Ovary (tissue), 9 donors: ENCODE data around the gene TNNT3. TPM values are rescaled to one million over a fixed set of nuclear protein-coding genes. Genes with fewer than 3 reads are reported as not detected.
"Not testable (repeated sequence)": the region's sequence is repeated elsewhere in the genome, so short reads cannot be mapped to it uniquely, and the experiment has no call there.

ENCODE experiments used
- DNase-seq, 5 donors: peaks; one replicate each; pipeline ENCODE4 v3.0.0-alpha.2; 2019 to 2020
- H3K27ac ChIP-seq, 2 donors: fragments of 200-600 bp; one replicate each; pipeline versions ENCODE4 v1.5.1 to v1.8.0; 2019 to 2022
- H3K27me3 ChIP-seq: fragments of 200-600 bp; one replicate; pipeline ENCODE4 v1.8.0; 2022
- H3K36me3 ChIP-seq: fragments of 200-600 bp; sonication (generic); one replicate; pipeline ENCODE4 v1.5.1; 2019
- H3K4me1 ChIP-seq: one replicate; pipeline ENCODE4 v1.8.1; 2013; ENCODE audit warnings: mild to moderate bottlenecking, moderate library complexity; ENCODE audit not compliant: insufficient read depth
- H3K4me3 ChIP-seq: fragments of 200-600 bp; sonication (generic); one replicate; pipeline ENCODE4 v1.5.1; 2017
- H3K9me3 ChIP-seq, 2 donors: fragments of 200-600 bp in 1 of 2; sonication (generic) in 1 of 2; one replicate each; pipeline versions ENCODE4 v1.5.1 to v1.8.1; 2013 to 2019; ENCODE audit warnings: mild to moderate bottlenecking in 1 of 2, moderate library complexity in 1 of 2
- EP300 ChIP-seq: sonication (generic); formaldehyde crosslinking; IDR thresholded peaks from one replicate; pipeline ENCODE4 v1.6.1; 2017; ENCODE audit warnings: antibody characterized with exemption
- POLR2A ChIP-seq: fragments of 450-650 bp; IDR thresholded peaks from one replicate; pipeline ENCODE4 v1.6.1; 2017; ENCODE audit warnings: antibody characterized with exemption, mild to moderate bottlenecking, moderate library complexity
- WGBS, 3 donors: extraction: QIAGEN DNeasy Blood & Tissue Kit in 1 of 3; methylation state at CpG; one replicate each; pipeline versions ENCODE4 v1.1.5 to v1.1.7; 2013 to 2017; 5-methylcytosine and 5-hydroxymethylcytosine counted together
- intact Hi-C, 4 donors: fragments of 100-400 bp; cut with DNase I; formaldehyde crosslinking; loops; one replicate each; pipeline versions ENCODE4 v1.11.0 to v1.15.1; 2022 to 2023
- polyA plus RNA-seq, 2 donors: library from polyadenylated mRNA; stranded (reverse); fragments of 200-250 nt in 1 of 2; fragments of 350-450 nt in 1 of 2; fragmentation: Illumina TruSeq in 1 of 2; extraction: RNeasy Lipid Tissue Mini Kit (QIAGEN cat#74804) in 1 of 2; gene quantifications; one replicate each; pipeline ENCODE4 v1.2.3, GENCODE V29; 2013 to 2014
- total RNA-seq, 7 donors: library from RNA; depleted of rRNA in 2 of 7; stranded (reverse); fragments of >200 nt in 2 of 7; fragmentation: NEBNext Ultra II Directional in 3 of 7; extraction: Animal tissue kit (Norgen Biotek cat#: 25700) in 3 of 7; gene quantifications; one replicate each; pipeline versions ENCODE4 v1.1.0 to v1.2.4, GENCODE V29; 2016 to 2023
- TF ChIP-seq, protein P1 (sequence below), 3 donors: fragments of 450-650 bp in 2 of 3; fragments of 200-600 bp in 1 of 3; IDR thresholded peaks; one replicate each; pipeline versions ENCODE4 v1.5.1 to v1.8.0; 2016 to 2022; ENCODE audit warnings: antibody characterized with exemption in 3 of 3, mild to moderate bottlenecking in 1 of 3
- donor health status: DM: no; HTN: no; CAD: no; lungs with moderate emphysema.
- donor health status: DM: no; HTN: no; CAD: no.
- donor health status: Bipolar disorder and iron deficiency.
- donor health status: DM: yes; HTN: yes; CAD: no.
- donor health status: DM: no; HTN: no; CAD: no.
- donor health status: DM: yes; HTN: yes; CAD: no.

TNNT3 gene
- total and polyA plus RNA-seq, 9 donors, result 0.22 to 9.0 (median 2.0) TPM; not detected in 3

DNA sequence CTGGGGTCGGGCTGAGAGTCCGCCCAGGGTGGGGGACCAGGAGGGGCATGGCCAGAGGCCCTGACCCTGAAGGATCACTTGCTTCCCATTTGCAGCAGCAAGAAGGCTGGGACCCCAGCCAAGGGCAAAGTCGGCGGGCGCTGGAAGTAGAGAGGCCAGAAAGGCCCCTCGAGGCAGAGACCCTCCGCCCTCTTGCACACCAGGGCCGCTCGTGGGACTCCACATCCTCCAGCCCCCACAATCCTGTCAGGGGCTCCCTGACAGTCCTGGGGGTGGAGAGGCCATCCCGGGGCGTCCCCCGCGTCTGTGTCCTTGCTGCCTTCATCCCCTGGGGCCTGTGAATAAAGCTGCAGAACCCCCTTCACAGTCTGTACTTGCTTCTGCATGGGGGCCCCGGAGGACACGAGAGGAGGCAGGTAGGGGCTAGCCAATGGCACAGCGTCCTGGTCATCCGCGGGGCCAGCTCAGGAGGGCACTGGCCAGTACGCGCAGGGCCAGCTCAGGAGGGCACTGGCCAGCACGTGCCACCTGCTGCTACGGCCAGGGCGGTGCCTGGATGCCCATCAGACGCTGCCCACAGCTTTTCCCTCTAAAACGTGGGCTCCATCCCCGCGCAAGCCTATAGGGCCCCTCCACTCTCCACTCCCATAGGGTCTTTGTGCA, 19.0 kb downstream of the TNNT3 start:
- TF ChIP-seq EP300, result no peak
- TF ChIP-seq, protein P1, sequence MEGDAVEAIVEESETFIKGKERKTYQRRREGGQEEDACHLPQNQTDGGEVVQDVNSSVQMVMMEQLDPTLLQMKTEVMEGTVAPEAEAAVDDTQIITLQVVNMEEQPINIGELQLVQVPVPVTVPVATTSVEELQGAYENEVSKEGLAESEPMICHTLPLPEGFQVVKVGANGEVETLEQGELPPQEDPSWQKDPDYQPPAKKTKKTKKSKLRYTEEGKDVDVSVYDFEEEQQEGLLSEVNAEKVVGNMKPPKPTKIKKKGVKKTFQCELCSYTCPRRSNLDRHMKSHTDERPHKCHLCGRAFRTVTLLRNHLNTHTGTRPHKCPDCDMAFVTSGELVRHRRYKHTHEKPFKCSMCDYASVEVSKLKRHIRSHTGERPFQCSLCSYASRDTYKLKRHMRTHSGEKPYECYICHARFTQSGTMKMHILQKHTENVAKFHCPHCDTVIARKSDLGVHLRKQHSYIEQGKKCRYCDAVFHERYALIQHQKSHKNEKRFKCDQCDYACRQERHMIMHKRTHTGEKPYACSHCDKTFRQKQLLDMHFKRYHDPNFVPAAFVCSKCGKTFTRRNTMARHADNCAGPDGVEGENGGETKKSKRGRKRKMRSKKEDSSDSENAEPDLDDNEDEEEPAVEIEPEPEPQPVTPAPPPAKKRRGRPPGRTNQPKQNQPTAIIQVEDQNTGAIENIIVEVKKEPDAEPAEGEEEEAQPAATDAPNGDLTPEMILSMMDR (IDR thresholded peaks at IDR 0.05), result no peak
- no peak for TF ChIP-seq POLR2A
- Histone ChIP-seq H3K9me3 (no peaks in the 10 kb centered on the region), H3K4me1 (peaks cover 2% of the 10 kb centered on the region), H3K27me3 (no peaks in the 10 kb centered on the region), H3K4me3 (no peak overlapping the region), H3K36me3 (no peaks in the 10 kb centered on the region), H3K27ac (no peak overlapping the region)
- WGBS, 3 donors, result 68 to 76% (median 76%) methylated on average over 22 to 27 of the region's 27 CpGs
- intact Hi-C loops, result loop anchor here in 1 of 4 donors (1.0 kb wide), 1 partner anchor 26 kb away; no protein-coding TSS in a partner anchor
- DNase-seq, result peak in 1 of 5 donors; percentile 5

DNA sequence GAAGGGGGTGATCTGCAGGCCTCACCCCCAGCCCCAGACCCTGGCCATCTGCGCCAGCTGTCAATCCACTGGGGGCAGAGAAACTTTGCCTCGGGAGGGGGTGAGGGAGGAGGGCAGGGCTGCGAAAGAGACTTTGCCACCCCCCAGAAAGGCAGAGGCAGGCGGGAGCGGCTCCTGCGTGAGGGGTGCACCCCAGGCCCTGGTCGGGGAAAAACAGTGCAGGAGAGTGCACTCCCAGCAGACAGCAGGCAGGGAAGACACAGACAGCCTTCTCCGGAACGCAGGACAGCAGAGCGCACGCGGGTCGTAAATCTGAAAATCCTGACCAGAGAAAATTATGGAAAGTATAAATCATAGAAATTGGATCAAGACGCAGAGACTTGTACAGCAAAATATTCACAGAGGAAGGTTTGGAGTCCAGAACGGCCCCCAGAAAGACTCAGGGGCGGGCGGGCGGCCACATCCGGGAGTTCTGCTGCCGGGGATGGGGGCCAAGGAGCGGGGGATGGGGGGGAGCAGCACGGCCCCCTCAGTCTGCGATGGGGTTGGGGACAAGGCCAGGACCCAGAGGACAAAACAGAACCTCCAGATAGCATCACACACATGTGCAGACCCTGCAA, 19.6 kb downstream of the TNNT3 start:
- Histone ChIP-seq H3K36me3 (no peaks in the 10 kb centered on the region), H3K9me3 (no peaks in the 10 kb centered on the region), H3K4me3 (no peak overlapping the region), H3K27me3 (no peaks in the 10 kb centered on the region), H3K4me1 (peaks cover 2% of the 10 kb centered on the region), H3K27ac (no peak overlapping the region)
- TF ChIP-seq, protein P1 (IDR thresholded peaks at IDR 0.05), result no peak
- TF ChIP-seq EP300, result no peak
- no peak for TF ChIP-seq POLR2A
- peak in 1 of 5 donors; percentile 12 for DNase-seq
- 9 to 13% (median 11%) methylated on average over 23 of the region's 23 CpGs for WGBS, 3 donors
- intact Hi-C loops, result loop anchor here in 1 of 4 donors (1.0 kb wide), 1 partner anchor 27 kb away; no protein-coding TSS in a partner anchor

DNA sequence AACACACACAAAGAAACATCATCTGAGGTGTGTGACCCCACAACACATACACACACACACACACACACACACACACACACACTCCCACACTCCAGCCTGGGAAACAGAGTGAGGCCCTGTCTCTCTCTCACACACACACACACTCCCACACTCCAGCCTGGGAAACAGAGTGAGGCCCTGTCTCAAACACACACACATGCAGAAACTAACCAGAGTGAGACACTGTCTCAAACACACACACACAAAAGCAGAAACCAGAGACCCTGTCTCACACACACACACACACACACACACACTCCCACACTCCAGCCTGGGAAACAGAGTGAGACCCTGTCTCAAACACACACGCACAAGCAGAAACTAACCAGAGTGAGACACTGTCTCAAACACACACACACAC, 20.3 kb downstream of the TNNT3 start:
- not testable (repeated sequence) for H3K9me3 ChIP-seq, H3K4me1 ChIP-seq, H3K4me3 ChIP-seq, H3K27ac ChIP-seq, H3K36me3 ChIP-seq, H3K27me3 ChIP-seq
- intact Hi-C loops, result loop anchor here in 3 of 4 donors (1.0 to 10.0 kb wide), 3 partner anchors 27 to 45 kb away; partner anchors contain the start of gene PRR33 (in 2 of the 3)
- peak in 1 of 5 donors; percentile 35 for DNase-seq
- 90 to 100% (median 95%) methylated on average over 1 of the region's 1 CpG for WGBS, 3 donors

DNA sequence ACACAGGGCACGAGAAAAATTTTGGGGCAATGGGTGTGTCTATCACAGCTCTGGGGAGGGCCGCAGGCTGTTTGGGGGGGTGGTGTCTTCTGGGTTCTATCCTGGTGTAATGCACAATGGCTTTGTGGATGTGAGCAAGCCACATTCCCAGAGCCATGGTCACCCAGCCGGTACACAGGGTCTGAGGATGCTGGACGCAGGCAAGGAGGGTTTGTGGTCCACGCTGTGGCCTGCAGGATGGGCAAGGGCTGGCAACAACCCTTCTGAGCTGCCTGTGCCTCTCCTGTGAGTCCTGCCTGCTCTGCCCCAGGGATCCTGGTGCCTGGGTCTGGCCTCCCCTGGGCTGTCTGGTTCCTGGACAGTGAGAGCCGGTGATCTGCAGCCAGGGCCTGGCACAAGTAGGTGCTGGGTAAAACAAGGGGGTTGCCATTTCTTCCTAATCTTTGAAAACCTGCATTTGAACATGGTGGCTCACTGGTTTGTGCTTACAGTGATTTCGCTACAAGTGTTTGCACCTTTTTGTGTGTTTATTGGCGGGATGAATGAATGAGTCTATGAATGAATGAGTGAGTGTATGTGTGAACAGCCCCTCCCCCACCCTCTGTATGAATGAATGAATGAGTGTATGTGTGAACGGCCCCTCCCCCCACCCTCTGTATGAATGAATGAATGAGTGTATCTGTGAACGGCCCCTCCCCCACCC, 23.2 kb downstream of the TNNT3 start:
- DNase-seq, result peak in 2 of 5 donors; percentile 1 to 11

More for the DNA sequence above, 23.2 kb downstream of the TNNT3 start:
- Histone ChIP-seq H3K4me3 (no peak overlapping the region), H3K36me3 (no peaks in the 10 kb centered on the region), H3K4me1 (peaks cover 2% of the 10 kb centered on the region), H3K27me3 (no peaks in the 10 kb centered on the region), H3K9me3 (no peaks in the 10 kb centered on the region), H3K27ac (no peak overlapping the region)
- WGBS, 3 donors, result 79 to 85% (median 79%) methylated on average over 10 of the region's 10 CpGs
- TF ChIP-seq POLR2A (no peak), EP300 (no peak)
- TF ChIP-seq, protein P1 (IDR thresholded peaks at IDR 0.05), result no peak
- intact Hi-C loops, result loop anchor here in 3 of 4 donors (5.0 to 10.0 kb wide), 2 partner anchors 45 to 48 kb away; partner anchors contain the start of gene PRR33 (in 2 of the 3)
